ES-I3 (cell line): Measurements from ENCODE around the gene STKLD1.

Experiments used
- H3K36me3 ChIP-seq: 2 replicates; pipeline ENCODE4 v1.6.1; 2013; ENCODE audit warnings: mild to moderate bottlenecking, low read length, control low read depth, moderate library complexity; ENCODE audit not compliant: insufficient read depth
- H3K4me1 ChIP-seq: 2 replicates; pipeline ENCODE4 v1.6.1; 2013; ENCODE audit warnings: mild to moderate bottlenecking, control low read depth, low read length; ENCODE audit not compliant: insufficient read depth
- H3K9ac ChIP-seq: 2 replicates; pipeline ENCODE4 v1.6.1; 2013; ENCODE audit warnings: low read depth, mild to moderate bottlenecking, low read length, moderate library complexity
- H3K9me3 ChIP-seq: 2 replicates; pipeline ENCODE4 v1.6.1; 2013; ENCODE audit warnings: mild to moderate bottlenecking, low read length, moderate library complexity; ENCODE audit not compliant: control insufficient read depth, insufficient read depth

STKLD1 gene

DNA sequence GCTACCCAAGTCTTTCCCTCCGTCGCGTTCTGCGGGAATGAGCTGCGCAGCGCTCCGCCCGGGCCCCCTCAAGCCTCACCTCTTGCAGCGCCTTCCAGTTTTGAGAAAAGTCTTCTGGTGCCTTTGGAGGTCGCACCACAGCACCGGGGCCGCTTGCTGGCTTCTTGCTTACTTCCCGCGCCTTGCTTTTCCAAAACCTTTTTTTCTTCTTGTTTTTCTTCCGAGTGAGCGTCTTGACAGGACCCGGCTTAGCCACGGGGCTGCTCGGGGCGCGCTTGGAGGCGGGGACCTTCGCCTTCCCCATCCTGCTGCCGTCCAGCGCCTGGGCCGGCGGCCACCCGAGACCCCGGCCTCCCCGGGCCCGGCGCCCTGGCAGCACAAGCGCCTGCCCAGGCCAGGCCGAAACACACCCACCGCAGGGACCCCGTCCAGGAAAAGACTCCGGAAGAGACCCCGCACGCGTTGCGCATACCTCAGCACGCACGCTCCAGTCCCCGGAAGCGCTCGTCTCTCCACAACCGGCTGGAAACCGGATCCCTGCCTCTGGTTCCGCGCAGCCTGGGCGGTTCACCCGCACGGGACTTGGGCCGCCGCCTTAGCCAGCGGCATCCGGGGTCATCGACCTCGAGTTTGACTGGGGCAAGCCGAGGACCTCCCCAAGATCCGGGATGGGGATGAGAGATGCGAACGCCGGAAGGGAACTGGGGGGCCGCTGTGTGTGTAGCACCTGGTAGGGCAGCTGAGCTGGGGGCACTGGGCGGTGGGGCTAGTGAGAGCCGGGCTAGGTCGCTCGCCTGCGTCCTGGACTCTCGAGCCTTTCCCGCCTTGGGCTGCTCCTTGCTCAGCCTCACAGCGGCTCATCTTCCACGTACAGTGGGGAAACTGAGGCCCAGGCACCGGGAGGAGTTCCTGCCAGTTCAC lies 41.6 kb downstream of the STKLD1 start, which contains the start of gene REXO4:
REXO4 (minus strand) TSS at position 470 of the 921 bp plus-strand sequence; CDS start at position 304, 166 bp downstream.
- H3K9me3 ChIP-seq, result no peaks in the 10 kb centered on the region
- H3K36me3 ChIP-seq, result peaks cover 16% of the 10 kb centered on the region
- peak within 1 kb of the TSS; percentile 83 for H3K9ac ChIP-seq
- peaks cover 15% of the 10 kb centered on the region for H3K4me1 ChIP-seq

DNA sequence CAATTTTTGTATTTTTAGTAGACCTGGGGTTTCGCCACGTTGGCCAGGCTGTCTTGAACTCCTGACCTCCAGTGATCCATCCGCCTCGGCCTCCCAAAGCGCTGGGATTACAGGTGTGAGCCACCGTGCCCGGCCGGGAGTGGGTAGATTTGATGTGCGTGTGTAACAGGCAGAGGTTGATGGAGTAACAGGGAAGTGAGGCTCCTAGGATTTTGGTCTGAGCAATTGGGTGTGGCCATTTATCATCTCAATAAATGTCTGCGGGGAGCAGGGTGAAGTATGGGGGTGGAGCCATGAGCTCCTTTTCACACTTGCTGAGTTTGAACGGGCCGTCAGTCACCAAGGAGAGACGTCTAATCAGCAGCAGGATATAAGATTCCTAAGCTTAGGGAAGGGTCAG lies 42.8 kb downstream of the STKLD1 start:
- Histone ChIP-seq H3K9ac (peak overlapping the region; percentile 83; the same call in 1 of the 2 replicates), H3K4me1 (peaks cover 15% of the 10 kb centered on the region), H3K36me3 (peaks cover 9% of the 10 kb centered on the region; the same call in 1 of the 2 replicates), H3K9me3 (no peaks in the 10 kb centered on the region)

DNA sequence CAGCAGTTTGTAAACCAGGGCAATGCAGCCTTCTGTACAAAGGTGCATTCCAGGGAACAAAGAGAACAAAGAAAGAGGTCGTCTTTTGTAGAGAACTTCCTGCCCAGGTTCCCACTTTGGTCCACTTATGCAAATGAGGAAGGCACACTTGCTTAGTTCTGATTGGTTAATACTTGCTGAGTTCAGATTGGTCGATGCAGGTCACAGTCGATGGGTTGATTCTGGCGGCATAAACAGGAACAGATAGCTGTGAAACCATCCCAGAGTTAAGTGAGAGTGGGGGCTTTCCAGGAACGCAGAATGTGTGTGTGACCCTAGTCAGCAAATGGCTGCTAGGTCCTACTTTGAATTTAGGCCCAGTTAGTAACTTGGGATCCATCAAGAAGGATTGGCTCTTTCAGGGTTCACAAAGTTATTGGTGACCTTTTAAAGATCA lies 44.2 kb downstream of the STKLD1 start:
- Histone ChIP-seq H3K9me3 (no peaks in the 10 kb centered on the region), H3K4me1 (peaks cover 15% of the 10 kb centered on the region), H3K36me3 (peaks cover 3% of the 10 kb centered on the region; the same call in 1 of the 2 replicates), H3K9ac (no peak overlapping the region)

DNA sequence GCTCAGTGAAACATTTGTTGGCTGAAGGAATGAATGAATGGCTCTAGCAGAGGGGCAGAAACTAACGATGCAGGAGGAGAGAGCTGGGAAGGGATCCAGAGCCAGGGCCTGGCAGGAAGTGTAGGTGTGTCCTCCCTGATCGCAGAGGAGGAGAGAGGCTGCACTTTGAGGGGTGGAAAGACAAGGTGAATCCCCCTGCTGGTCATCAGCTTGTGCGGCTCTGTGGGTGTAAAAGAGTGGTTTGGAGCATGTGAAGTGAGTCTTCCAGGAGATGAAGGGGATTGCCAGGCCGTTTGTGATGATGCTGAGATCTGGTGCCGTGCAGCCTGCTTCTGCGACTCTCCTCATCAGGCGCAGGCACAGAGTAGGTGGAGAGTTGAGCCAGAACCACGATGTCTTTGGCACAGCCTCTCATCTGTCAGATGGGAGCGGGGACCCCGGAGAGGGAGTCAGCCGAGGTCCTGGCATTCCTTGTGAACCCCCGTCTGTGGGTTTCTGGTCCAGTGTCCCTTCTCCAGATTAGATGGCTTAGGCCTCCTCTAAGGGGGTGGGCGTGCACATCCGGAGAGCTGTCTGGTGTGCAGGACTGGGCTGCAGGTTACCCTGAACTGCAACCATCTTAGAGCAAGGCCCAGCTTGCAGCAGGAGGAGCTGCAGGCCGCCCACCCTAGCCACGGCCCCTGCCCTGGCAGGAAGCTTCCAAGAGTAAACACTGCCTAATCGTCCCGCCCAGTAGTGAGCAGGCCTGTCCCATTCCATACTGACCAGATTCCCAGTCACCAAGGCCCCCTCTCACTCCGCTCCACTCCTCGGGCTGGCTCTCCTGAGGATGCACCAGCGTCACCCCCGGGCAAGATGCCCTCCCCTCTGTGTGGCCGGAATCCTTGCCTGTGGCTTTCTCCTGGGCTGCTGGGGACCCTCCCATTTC lies 45.7 kb downstream of the STKLD1 start, which contains the start of gene ADAMTS13:
ADAMTS13 (plus strand) TSS at position 753 of the 928 bp plus-strand sequence; CDS start at position 830, 77 bp downstream.
- Histone ChIP-seq H3K4me1 (peaks cover 15% of the 10 kb centered on the region; the same call in 1 of the 2 replicates), H3K9ac (no peak within 1 kb of the TSS), H3K9me3 (no peaks in the 10 kb centered on the region), H3K36me3 (no peaks in the 10 kb centered on the region)

DNA sequence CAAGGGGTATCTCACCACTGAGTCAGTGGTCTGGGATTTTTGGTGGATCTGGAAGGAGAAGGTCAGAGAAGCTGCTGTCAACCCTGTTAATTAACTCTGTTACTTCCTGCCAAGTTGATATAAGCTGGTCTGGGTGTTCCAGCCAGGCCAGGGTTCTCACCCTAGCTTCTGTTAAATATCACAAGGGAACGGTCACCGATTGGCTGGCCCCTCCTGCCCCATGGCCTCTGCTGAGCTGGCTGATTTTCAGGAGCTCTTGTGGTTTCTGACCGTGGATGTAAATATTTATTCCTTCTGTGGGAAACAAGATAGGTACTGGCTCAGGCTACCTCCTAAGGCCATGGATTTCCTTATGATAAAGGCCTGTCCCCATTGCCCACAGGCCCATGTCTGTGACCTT lies 47.0 kb downstream of the STKLD1 start:
- Histone ChIP-seq H3K9ac (no peak overlapping the region), H3K4me1 (peaks cover 18% of the 10 kb centered on the region; the same call in 1 of the 2 replicates), H3K36me3 (no peaks in the 10 kb centered on the region), H3K9me3 (no peaks in the 10 kb centered on the region)

DNA sequence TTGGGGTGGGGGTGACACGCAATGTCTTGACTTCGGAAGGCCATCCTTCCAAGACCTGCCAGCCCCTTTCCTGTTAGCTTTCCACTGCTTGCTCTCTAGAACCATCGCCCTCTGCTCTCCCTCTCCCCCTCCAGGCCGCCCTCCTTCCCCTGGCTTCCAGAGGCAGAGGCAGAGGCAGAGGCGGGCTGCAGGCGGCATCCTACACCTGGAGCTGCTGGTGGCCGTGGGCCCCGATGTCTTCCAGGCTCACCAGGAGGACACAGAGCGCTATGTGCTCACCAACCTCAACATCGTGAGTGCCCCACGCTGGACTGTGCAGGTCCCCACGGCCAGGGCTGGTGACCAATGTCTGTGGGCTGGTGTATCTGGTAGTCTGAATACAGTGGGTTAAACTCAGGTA lies 48.0 kb downstream of the STKLD1 start:
- Histone ChIP-seq H3K9ac (no peak overlapping the region), H3K9me3 (no peaks in the 10 kb centered on the region), H3K4me1 (peaks cover 17% of the 10 kb centered on the region; the same call in 1 of the 2 replicates), H3K36me3 (no peaks in the 10 kb centered on the region)

DNA sequence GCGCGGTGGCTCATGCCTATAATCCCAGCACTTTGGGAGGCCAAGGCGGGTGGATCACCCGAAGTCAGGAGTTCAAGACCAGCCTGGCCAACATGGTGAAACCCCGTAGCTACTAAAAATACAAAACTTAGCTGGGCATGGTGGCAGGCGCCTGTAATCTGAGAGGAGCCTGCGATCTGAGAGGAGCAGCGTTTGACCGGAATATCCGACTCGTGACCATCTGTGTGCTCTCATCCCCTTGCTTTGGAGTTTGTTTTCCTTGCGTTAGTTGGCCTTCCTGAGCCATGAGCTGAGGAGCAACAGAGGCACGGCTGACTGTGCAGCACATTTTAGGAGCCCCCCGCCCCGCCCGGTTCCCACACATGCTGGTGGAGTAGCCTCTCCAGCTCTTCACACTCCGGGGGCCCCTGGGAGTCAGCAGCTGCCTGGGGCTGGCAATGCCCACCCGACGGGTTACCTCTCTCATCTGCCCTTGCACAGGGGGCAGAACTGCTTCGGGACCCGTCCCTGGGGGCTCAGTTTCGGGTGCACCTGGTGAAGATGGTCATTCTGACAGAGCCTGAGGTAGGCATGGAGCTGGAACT lies 49.0 kb downstream of the STKLD1 start:
- Histone ChIP-seq H3K9me3 (no peaks in the 10 kb centered on the region), H3K36me3 (no peaks in the 10 kb centered on the region), H3K9ac (no peak overlapping the region), H3K4me1 (peaks cover 13% of the 10 kb centered on the region; the same call in 1 of the 2 replicates)

DNA sequence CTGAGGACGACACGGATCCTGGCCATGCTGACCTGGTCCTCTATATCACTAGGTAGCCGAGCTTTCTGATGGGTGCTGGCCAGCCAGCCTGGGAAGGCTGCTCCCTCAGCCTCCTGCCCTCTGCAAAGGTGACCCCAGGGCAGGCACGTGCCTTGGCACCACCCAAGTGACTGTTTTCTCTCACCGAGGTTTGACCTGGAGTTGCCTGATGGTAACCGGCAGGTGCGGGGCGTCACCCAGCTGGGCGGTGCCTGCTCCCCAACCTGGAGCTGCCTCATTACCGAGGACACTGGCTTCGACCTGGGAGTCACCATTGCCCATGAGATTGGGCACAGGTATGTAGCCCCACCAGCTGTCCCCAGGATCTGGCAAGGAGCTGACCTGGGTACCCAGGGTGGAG lies 49.8 kb downstream of the STKLD1 start:
- Histone ChIP-seq H3K9ac (no peak overlapping the region), H3K4me1 (peaks cover 8% of the 10 kb centered on the region; the same call in 1 of the 2 replicates), H3K9me3 (no peaks in the 10 kb centered on the region), H3K36me3 (no peaks in the 10 kb centered on the region)

DNA sequence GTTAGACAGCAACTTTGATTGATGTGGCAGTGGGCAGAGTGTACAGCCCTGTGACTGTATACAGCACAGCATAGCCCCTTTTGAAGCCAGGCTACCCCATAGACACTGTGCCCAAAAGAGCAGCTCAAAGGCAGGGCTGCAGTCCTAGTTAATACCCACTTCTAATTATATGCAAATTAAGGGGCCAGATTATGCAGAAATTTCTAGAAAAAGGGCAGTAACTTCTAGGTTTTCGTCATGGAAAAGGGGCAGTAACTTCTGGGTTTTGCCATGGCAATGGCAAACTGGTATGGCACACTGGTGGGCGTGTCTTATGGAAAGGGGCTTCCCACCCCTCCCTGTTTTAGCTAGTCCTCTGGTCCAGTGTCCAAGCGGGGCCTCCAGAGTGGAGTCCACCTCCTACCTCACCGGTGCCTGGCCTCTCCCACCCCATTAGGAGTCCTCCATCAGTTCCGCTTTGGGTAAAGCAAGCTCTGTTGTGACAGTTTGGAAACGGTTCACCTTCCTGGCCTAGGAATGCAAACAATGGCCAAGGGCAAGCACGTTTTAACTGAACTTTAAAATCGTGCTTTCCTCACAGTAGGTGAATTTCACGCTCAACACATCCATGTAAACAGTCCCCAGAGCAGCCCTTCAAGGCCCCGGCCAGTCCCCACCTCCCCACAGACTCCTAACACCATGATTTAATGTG lies 51.6 kb downstream of the STKLD1 start:
- H3K4me1 ChIP-seq, result 0 out of 2 replicates have a peak, but pooled peaks cover 3% of the 10 kb centered on the region
- H3K36me3 ChIP-seq, result no peaks in the 10 kb centered on the region
- H3K9ac ChIP-seq, result peak overlapping the region; percentile 57
- no peaks in the 10 kb centered on the region for H3K9me3 ChIP-seq

DNA sequence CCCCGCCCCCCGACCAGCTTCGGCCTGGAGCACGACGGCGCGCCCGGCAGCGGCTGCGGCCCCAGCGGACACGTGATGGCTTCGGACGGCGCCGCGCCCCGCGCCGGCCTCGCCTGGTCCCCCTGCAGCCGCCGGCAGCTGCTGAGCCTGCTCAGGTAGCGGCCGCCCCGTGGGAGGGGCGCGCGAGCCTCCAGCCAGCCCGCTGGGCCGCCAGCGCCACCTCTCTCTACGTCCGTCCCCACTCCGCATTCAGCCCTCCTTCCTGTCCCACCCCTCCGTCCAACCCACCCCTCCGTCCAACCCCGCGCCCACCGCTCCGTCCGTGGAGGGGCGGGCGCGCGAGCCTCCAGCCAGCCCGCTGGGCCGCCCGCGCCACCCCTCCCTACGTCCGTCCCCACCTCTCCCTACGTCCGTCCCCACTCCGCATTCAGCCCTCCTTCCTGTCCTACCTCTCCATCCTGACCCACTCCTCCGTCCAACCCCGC lies 52.5 kb downstream of the STKLD1 start:
- Histone ChIP-seq H3K4me1 (0 out of 2 replicates have a peak, but pooled peaks cover 3% of the 10 kb centered on the region), H3K9me3 (no peaks in the 10 kb centered on the region), H3K9ac (peak overlapping the region; percentile 51; the same call in 1 of the 2 replicates), H3K36me3 (no peaks in the 10 kb centered on the region)

DNA sequence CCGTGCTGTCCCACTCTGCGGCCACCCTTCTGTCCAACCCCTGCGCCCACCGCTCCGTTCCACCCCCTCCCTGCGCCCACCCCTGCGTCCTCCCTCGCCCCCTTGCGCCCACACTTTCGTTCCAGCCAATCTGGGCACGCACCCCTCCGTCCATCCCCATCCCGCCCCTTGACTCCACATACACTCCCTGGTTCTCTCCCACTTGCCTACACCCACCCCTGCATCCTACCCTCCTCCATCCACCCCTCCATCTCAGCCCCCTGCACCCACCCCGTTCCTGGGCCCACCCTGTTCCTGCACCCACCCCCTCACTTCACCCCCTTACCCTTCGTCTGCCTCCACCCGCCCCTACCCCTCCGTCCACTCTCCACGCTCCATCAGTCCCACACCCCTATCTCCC lies 53.0 kb downstream of the STKLD1 start:
- Histone ChIP-seq H3K9ac (peak overlapping the region; percentile 50; the same call in 1 of the 2 replicates), H3K36me3 (no peaks in the 10 kb centered on the region), H3K4me1 (0 out of 2 replicates have a peak, but pooled peaks cover 3% of the 10 kb centered on the region), H3K9me3 (no peaks in the 10 kb centered on the region)

DNA sequence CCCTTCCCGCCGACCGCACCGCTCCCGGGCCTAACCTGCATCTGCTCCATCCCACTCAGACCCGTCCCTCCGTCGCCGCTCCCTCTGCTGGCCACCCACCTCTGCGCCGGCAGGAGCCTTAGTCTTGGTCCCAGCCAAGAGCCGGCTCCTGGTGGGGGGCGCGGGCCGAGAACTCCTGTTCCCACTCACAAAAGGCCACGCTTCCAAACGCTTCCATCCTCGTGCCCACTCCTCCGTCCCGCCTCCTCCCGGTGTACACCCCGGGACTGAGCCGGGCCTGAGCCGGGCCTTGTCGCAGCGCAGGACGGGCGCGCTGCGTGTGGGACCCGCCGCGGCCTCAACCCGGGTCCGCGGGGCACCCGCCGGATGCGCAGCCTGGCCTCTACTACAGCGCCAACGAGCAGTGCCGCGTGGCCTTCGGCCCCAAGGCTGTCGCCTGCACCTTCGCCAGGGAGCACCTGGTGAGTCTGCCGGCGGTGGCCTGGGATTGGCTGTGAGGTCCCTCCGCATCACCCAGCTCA lies 53.5 kb downstream of the STKLD1 start:
- Histone ChIP-seq H3K36me3 (no peaks in the 10 kb centered on the region), H3K4me1 (0 out of 2 replicates have a peak, but pooled peaks cover 3% of the 10 kb centered on the region)

DNA sequence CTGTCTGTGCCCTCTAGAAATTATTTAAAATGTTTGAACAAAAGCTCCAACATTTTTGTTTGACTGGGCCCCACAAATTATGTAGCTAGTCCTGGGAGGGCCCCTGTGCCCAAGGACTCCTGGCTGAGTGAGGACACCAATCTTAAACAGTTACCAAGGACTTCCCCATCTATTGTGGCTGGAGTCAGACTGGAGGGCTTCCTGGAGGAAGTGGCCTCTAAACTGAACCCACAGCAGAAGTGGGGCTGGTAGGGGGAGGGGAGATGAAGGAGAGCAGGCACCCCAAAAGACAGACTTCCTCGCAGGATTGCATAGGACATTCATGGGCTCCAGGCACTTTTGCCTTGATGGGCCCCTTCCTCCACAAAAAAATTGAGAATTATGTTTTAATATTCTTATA lies 54.1 kb downstream of the STKLD1 start:
- no peaks in the 10 kb centered on the region for H3K36me3 ChIP-seq
- H3K9me3 ChIP-seq, result no peaks in the 10 kb centered on the region
- 0 out of 2 replicates have a peak, but pooled peaks cover 3% of the 10 kb centered on the region for H3K4me1 ChIP-seq
- no peak overlapping the region; the same call in 1 of the 2 replicates for H3K9ac ChIP-seq

More for the DNA sequence above, 53.5 kb downstream of the STKLD1 start:
- H3K9ac ChIP-seq, result peak overlapping the region; percentile 50; the same call in 1 of the 2 replicates
- H3K9me3 ChIP-seq, result no peaks in the 10 kb centered on the region
